GM19043 (cell line): ENCODE measurements around the gene CUL4A.
"Not testable (repeated sequence)": the region's sequence is repeated elsewhere in the genome, so short reads cannot be mapped to it uniquely, and the experiment has no call there.

Experiments
- ATAC-seq: cut with Tn5 transposase; IDR thresholded peaks from one replicate; pipeline ENCODE4 v1.9.1; 2021; ENCODE audit warnings: low read depth; ENCODE audit not compliant: unreplicated experiment

The CUL4A gene

GRCh38 chr13:113209336-113209758 lies at the start of gene CUL4A:
CUL4A (plus strand) TSS chr13:113209613; CDS start chr13:113209628, 15 bp downstream.
- ATAC-seq, result peak; percentile 22

GRCh38 chr13:113159701-113160100 lies 49.7 kb upstream of the CUL4A start:
- no peak for ATAC-seq

- no peak for ATAC-seq
Observed at GRCh38 chr13:113160983-113161382, 48.4 kb upstream of the CUL4A start.

- ATAC-seq, result no peak
Observed at GRCh38 chr13:113161433-113161832, 48.0 kb upstream of the CUL4A start.

DNA sequence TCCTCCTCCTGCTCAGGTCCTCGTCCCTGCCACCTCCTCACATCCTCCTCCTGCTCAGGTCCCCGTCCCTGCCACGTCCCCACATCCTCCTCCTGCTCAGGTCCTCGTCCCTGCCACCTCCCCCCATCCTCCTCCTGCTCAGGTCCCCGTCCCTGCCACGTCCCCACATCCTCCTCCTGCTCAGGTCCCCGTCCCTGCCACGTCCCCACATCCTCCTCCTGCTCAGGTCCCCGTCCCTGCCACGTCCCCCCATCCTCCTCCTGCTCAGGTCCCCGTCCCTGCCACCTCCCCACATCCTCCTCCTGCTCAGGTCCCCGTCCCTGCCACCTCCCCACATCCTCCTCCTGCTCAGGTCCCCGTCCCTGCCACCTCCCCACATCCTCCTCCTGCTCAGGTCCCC lies 47.4 kb upstream of the CUL4A start:
- ATAC-seq, result not testable (repeated sequence)

- ATAC-seq, result no peak
Observed at GRCh38 chr13:113162783-113163685, 46.4 kb upstream of the CUL4A start.

DNA sequence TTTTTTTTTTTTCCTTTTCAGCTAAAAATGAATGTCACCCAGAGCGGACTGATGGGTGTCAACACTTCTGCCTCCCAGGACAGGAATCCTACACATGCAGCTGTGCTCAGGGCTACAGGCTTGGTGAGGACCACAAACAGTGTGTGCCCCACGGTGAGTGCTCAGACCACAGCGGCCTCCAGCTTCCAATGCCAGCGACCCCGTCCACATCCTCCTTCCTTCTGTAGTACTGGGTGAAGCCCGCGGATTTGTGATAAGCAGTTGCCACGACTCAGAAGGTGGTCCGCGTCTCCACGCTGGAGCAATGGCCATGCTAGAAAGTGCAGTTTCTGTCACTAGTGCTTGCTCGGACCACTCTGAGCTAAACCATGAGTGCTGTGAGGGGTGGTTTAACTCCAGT lies 44.9 kb upstream of the CUL4A start:
- ATAC-seq, result no peak

DNA sequence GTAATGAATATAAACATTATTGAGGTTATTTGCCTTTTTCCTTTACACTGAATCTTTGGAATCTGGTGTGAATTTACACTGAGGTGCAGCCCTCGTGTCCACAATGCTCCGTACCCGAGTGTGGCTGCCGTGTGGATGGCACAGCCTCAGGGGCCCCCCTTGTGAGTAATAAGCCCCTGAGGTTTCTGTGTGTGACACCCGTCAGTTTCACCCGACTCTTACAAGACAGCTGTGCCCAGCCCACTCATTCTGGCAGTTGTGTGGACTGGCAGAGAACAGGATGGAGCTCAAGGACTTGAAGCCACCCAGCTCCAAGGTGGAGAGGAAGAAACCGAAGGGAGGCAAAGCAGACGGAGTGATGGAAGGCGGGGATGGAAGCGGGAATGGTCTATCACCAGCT lies 43.1 kb upstream of the CUL4A start:
- no peak for ATAC-seq

DNA sequence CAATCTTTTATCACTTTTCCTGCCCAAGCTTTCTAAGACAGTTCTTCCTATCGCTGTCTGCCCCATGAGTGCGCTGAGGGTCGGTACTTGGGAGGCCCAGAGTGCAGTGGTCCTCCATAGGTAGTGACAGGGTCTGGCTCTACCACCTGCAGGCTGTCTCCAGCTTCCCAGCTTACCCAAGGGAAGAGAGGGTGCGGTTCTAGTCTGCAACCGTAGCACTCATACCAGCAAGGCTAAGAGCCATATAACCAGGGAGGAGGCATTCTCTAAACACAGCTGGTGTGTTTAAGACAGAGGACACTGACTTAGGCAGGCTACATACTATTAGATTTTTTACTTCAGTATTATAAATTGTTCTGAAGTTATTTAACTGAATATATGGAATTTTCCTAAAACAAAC lies 42.7 kb upstream of the CUL4A start:
- ATAC-seq, result no peak

DNA sequence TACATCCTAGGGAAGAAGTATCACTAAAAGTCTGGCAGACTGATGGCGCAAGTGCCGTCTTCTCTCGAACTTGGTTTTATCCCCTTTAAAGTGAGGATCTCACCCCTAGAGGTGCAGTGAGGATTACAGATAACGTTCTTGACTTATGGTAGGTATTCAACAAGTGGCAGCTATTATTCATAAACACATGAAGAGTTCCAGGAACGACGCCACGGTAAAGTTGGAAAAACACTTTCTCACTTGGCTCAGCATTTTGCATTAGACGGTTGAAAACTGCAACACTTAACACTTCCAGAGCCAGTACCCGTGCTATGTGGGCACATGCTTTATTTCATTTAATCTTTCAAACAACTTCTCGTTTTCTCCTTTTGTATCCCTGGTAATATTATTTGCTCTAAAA lies 42.3 kb upstream of the CUL4A start:
- ATAC-seq, result no peak

- no peak for ATAC-seq
Observed at GRCh38 chr13:113167575-113167974, 41.8 kb upstream of the CUL4A start.

DNA sequence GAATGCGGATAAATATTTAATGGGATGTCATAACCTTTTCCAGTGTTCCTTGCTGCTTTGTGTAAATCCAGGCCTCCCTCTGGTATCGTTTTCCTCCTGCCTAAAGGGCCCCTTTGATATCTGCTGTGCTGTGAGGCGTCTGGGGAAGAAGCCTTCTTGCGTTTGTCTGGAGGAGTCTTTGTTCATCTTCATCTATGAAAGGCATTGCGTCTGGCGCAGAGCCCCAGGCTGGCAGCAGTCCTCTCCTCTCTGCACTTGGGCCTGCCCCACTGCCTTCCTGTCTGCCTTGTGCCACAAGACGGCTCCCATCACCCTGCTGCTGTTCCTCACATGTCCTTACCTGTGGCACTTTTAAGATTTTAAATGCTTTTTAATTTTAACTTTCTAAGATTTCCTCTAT lies 41.2 kb upstream of the CUL4A start:
- ATAC-seq, result no peak

GRCh38 chr13:113169277-113170272 lies 39.8 kb upstream of the CUL4A start:
- no peak for ATAC-seq

DNA sequence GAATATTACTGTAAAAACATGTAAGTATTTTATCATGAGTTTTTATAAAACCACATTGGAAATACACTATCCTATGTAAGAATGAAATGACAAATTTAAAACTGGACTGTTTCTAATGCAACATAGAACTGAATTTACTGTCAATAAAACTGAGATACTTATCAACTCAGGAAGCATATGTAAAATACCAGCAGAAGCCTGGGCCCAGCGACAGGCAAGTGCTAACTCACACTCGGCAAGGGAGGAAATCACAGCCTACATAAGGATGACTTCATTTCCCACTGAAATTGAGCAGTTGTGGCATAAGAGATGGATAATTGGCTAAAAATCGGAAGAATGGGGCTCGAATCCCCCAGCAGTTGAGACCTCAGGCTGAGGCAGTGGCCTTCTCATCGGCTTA lies 38.9 kb upstream of the CUL4A start:
- no peak for ATAC-seq

DNA sequence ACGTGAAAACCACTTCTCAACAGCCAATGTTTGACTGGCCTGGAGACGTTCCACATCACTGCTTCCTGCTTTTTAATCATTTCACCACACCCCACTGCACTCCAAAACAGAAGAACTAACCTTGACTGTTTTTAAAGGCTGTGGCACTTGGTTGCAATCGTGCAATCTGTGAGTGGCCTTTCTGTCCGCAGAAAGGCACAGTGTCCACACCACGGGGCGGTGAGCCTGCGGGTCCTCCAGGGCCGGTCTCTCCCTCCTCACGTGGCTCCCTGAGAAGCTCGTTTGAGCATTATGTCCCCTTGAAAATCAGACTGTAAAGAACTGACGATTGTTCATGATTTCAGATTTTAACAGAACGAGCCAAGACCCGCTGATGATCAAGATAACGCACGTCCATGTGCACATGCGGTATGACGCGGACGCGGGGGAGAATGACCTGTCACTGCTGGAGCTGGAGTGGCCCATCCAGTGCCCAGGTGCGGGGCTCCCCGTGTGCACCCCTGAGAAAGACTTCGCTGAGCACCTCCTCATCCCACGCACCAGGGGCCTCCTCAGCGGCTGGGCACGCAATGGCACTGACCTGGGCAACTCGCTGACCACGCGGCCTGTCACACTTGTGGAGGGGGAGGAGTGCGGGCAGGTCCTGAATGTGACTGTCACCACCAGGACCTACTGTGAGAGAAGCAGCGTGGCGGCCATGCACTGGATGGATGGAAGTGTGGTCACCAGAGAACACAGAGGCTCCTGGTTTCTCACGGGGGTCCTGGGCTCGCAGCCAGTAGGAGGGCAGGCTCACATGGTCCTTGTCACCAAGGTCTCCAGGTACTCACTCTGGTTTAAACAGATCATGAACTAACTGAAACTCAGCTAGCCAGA lies 37.9 kb upstream of the CUL4A start:
- no peak for ATAC-seq

GRCh38 chr13:113172419-113172926 lies 36.9 kb upstream of the CUL4A start:
- ATAC-seq, result no peak

- ATAC-seq, result no peak
Observed at GRCh38 chr13:113176280-113176679, 33.1 kb upstream of the CUL4A start.

GRCh38 chr13:113176822-113177221 lies 32.6 kb upstream of the CUL4A start:
- no peak for ATAC-seq

- ATAC-seq, result no peak
Observed at GRCh38 chr13:113178070-113178895, 31.1 kb upstream of the CUL4A start.
